Measurements from ENCODE around the gene ENOX2. TPM values are rescaled to one million over a fixed set of nuclear protein-coding genes. Genes with fewer than 3 reads are reported as not detected.
"Not testable (repeated sequence)": the region's sequence is repeated elsewhere in the genome, so short reads cannot be mapped to it uniquely, and the experiment has no call there.

Gene ENOX2
- total RNA-seq, 2 donors from 2014 or later, result 7.3 to 26.2 TPM

DNA sequence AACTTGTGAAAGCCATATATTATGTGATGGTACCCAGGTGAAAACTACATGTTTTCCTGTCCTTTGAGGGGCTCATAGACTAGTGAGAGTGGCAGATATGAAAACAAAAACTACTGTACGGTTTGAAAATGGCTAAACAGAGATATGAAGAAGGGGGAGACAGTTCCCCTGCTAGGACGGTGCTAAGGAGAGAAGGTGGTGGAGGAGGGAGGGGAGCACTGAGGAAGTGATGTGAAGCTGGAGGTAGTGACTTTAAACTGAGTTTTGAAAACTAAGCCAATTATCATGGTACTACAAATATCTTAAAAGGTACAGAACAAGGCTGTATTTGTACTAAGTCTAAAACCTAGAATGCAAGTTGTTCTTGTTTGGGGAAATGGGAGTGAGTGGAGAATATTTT, 188.3 kb downstream of the ENOX2 start:
- no peak for DNase-seq
- 96 to 100% methylated on average over 1 to 2 of the region's 2 CpGs for WGBS, 2 experiments (ENCODE audit: insufficient coverage in 1 of 2, insufficient read length in 1 of 2)
- H3K27me3 Mint-ChIP-seq (ENCODE audit: insufficient read depth), result no peaks in the 10 kb centered on the region
- TF ChIP-seq, protein P1, sequence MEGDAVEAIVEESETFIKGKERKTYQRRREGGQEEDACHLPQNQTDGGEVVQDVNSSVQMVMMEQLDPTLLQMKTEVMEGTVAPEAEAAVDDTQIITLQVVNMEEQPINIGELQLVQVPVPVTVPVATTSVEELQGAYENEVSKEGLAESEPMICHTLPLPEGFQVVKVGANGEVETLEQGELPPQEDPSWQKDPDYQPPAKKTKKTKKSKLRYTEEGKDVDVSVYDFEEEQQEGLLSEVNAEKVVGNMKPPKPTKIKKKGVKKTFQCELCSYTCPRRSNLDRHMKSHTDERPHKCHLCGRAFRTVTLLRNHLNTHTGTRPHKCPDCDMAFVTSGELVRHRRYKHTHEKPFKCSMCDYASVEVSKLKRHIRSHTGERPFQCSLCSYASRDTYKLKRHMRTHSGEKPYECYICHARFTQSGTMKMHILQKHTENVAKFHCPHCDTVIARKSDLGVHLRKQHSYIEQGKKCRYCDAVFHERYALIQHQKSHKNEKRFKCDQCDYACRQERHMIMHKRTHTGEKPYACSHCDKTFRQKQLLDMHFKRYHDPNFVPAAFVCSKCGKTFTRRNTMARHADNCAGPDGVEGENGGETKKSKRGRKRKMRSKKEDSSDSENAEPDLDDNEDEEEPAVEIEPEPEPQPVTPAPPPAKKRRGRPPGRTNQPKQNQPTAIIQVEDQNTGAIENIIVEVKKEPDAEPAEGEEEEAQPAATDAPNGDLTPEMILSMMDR (conservative IDR thresholded peaks at IDR 0.05), result no peak
- H3K9me3 ChIP-seq (ENCODE audit: control insufficient read depth, low read length), result no peaks in the 10 kb centered on the region
- H3K4me3 ChIP-seq (ENCODE audit: low read length), result no peak overlapping the region
- H3K27ac ChIP-seq (ENCODE audit: low read depth, low read length), result no peak overlapping the region
- no peaks in the 10 kb centered on the region for H3K36me3 ChIP-seq (ENCODE audit: control insufficient read depth, insufficient read depth, low read length)
- no peaks in the 10 kb centered on the region for H3K27me3 ChIP-seq (ENCODE audit: control insufficient read depth, insufficient read depth, low read length, poor library complexity, severe bottlenecking)
- H3K36me3 Mint-ChIP-seq (ENCODE audit: low read depth), result no peaks in the 10 kb centered on the region
- no peaks in the 10 kb centered on the region for H3K9me3 Mint-ChIP-seq
- no peaks in the 10 kb centered on the region for H3K4me1 ChIP-seq (ENCODE audit: control insufficient read depth, insufficient read depth, low read length)
- no peak overlapping the region for H3K27ac Mint-ChIP-seq
- no peak overlapping the region for H3K9ac ChIP-seq (ENCODE audit: extremely low read depth, low read length, poor library complexity, severe bottlenecking)
- H3K4me3 Mint-ChIP-seq, result no peak overlapping the region
- H3K4me1 Mint-ChIP-seq, result peaks cover 36% of the 10 kb centered on the region

GRCh38 chrX:130714135-130714534, 188.9 kb downstream of the ENOX2 start:
- TF ChIP-seq, protein P1 (conservative IDR thresholded peaks at IDR 0.05), result no peak
- no peaks in the 10 kb centered on the region for H3K9me3 ChIP-seq (ENCODE audit: control insufficient read depth, low read length)

GRCh38 chrX:130709178-130709577, 193.8 kb downstream of the ENOX2 start:
- not testable (repeated sequence) for H3K4me1 ChIP-seq (ENCODE audit: control insufficient read depth, insufficient read depth, low read length); H3K4me3 ChIP-seq (ENCODE audit: low read length); DNase-seq; H3K36me3 Mint-ChIP-seq (ENCODE audit: low read depth); H3K9me3 ChIP-seq (ENCODE audit: control insufficient read depth, low read length); H3K27me3 Mint-ChIP-seq (ENCODE audit: insufficient read depth); H3K27me3 ChIP-seq (ENCODE audit: control insufficient read depth, insufficient read depth, low read length, poor library complexity, severe bottlenecking); H3K36me3 ChIP-seq (ENCODE audit: control insufficient read depth, insufficient read depth, low read length); H3K27ac ChIP-seq (ENCODE audit: low read depth, low read length); H3K9ac ChIP-seq (ENCODE audit: extremely low read depth, low read length, poor library complexity, severe bottlenecking); H3K4me1 Mint-ChIP-seq; H3K27ac Mint-ChIP-seq; H3K4me3 Mint-ChIP-seq; H3K9me3 Mint-ChIP-seq
- WGBS, 2 experiments (ENCODE audit: insufficient coverage in 1 of 2, insufficient read length in 1 of 2), result 94 to 100% methylated on average over 4 to 6 of the region's 6 CpGs

More at GRCh38 chrX:130714135-130714534, 188.9 kb downstream of the ENOX2 start:
- Mint-ChIP-seq H3K27me3 (ENCODE audit: insufficient read depth) (no peaks in the 10 kb centered on the region), H3K4me1 (peaks cover 33% of the 10 kb centered on the region), H3K4me3 (no peak overlapping the region), H3K27ac (no peak overlapping the region), H3K9me3 (no peaks in the 10 kb centered on the region), H3K36me3 (ENCODE audit: low read depth) (no peaks in the 10 kb centered on the region)
- no peaks in the 10 kb centered on the region for H3K27me3 ChIP-seq (ENCODE audit: control insufficient read depth, insufficient read depth, low read length, poor library complexity, severe bottlenecking)
- WGBS, 2 experiments (ENCODE audit: insufficient coverage in 1 of 2, insufficient read length in 1 of 2), result 94 to 100% methylated on average over 2 to 3 of the region's 3 CpGs
- no peaks in the 10 kb centered on the region for H3K4me1 ChIP-seq (ENCODE audit: control insufficient read depth, insufficient read depth, low read length)
- no peaks in the 10 kb centered on the region for H3K36me3 ChIP-seq (ENCODE audit: control insufficient read depth, insufficient read depth, low read length)
- DNase-seq, result no peak
- no peak overlapping the region for H3K27ac ChIP-seq (ENCODE audit: low read depth, low read length)
- H3K4me3 ChIP-seq (ENCODE audit: low read length), result no peak overlapping the region
- no peak overlapping the region for H3K9ac ChIP-seq (ENCODE audit: extremely low read depth, low read length, poor library complexity, severe bottlenecking)

DNA sequence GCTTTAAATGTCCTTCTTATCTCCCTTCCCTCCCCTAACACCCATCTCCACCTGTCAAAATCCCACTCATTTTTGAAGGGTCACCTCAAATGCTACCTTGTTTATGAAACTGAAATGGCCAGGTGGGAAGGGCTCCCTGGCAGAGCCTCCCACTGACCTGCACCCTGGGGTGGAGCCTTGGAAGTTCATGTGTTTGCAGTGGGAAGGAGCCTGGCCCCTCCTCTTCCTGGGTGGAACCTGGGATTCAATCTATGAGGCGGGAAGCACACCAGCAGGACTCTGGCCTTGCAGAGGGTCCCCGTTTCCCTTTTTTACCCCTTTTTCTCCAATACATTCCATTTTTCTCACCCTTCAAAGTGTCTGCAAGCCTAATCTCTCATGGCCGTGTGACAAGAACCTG, 197.4 kb downstream of the ENOX2 start:
- Histone ChIP-seq H3K27ac (ENCODE audit: low read depth, low read length) (no peak overlapping the region), H3K9me3 (ENCODE audit: control insufficient read depth, low read length) (no peaks in the 10 kb centered on the region), H3K9ac (ENCODE audit: extremely low read depth, low read length, poor library complexity, severe bottlenecking) (no peak overlapping the region), H3K36me3 (ENCODE audit: control insufficient read depth, insufficient read depth, low read length) (no peaks in the 10 kb centered on the region), H3K4me3 (ENCODE audit: low read length) (no peak overlapping the region), H3K4me1 (ENCODE audit: control insufficient read depth, insufficient read depth, low read length) (no peaks in the 10 kb centered on the region), H3K27me3 (ENCODE audit: control insufficient read depth, insufficient read depth, low read length, poor library complexity, severe bottlenecking) (no peaks in the 10 kb centered on the region)
- Mint-ChIP-seq H3K4me3 (no peak overlapping the region), H3K9me3 (no peaks in the 10 kb centered on the region), H3K27ac (no peak overlapping the region), H3K4me1 (peaks cover 2% of the 10 kb centered on the region), H3K27me3 (ENCODE audit: insufficient read depth) (no peaks in the 10 kb centered on the region), H3K36me3 (ENCODE audit: low read depth) (no peaks in the 10 kb centered on the region)
- WGBS, 2 experiments (ENCODE audit: insufficient coverage in 1 of 2, insufficient read length in 1 of 2), result 88% methylated on average over 3 of the region's 3 CpGs; no CpG with 5 or more reads in 1 of the 2 experiments
- TF ChIP-seq, protein P1 (conservative IDR thresholded peaks at IDR 0.05), result no peak
- DNase-seq, result no peak

Data from endodermal cell (in vitro differentiated cells).